ENCODE results near the gene COA5.

DNA sequence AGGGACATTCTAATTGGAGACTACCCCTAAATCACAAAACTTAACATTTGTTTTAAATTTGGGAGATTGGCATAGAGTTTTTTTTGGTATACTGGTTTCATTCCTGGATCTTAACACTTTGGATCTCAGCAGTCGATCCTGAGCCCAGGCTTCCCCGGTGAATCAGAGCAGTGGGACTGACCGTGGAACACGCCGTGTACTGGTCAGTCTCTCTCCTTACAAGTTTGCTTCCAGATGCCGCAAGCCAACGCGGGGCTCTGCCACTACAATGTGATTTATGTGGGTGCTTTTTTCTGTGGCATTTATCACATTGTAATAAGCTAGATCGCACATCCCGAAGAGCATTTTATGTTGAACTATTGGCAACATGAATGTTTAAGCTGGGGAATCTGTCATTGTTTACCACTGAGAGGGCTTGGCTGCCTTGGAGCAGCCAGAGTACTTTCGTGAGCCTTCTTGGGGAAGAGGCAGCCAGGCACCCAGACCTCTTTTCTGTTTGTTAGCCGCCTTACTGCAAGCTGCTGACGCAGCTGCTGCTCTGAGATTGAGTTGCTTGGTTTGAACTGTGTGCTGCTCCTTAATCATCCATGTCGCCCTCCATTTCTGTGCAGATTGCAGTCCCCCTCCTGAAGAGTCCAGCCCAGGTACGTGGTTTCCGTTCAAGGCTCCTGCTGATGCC is 49.3 kb downstream of the COA5 start:
- TF ChIP-seq, protein P1, sequence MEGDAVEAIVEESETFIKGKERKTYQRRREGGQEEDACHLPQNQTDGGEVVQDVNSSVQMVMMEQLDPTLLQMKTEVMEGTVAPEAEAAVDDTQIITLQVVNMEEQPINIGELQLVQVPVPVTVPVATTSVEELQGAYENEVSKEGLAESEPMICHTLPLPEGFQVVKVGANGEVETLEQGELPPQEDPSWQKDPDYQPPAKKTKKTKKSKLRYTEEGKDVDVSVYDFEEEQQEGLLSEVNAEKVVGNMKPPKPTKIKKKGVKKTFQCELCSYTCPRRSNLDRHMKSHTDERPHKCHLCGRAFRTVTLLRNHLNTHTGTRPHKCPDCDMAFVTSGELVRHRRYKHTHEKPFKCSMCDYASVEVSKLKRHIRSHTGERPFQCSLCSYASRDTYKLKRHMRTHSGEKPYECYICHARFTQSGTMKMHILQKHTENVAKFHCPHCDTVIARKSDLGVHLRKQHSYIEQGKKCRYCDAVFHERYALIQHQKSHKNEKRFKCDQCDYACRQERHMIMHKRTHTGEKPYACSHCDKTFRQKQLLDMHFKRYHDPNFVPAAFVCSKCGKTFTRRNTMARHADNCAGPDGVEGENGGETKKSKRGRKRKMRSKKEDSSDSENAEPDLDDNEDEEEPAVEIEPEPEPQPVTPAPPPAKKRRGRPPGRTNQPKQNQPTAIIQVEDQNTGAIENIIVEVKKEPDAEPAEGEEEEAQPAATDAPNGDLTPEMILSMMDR (IDR thresholded peaks at IDR 0.05; ENCODE audit: low read depth, low read length): no peak
- TF ChIP-seq EZH2phosphoT487 (IDR thresholded peaks at IDR 0.05; ENCODE audit: low read depth): no peak

Measured in OCI-LY3 (cell line).